Ovary (tissue), 9 donors: ENCODE results near the gene MPPED1. TPM values are rescaled to one million over a fixed set of nuclear protein-coding genes. Genes with fewer than 3 reads are reported as not detected.

Experiments
- DNase-seq, 5 donors: peaks; one replicate each; pipeline ENCODE4 v3.0.0-alpha.2; 2019 to 2020
- H3K27ac ChIP-seq, 2 donors: fragments of 200-600 bp; one replicate each; pipeline versions ENCODE4 v1.5.1 to v1.8.0; 2019 to 2022
- H3K27me3 ChIP-seq: fragments of 200-600 bp; one replicate; pipeline ENCODE4 v1.8.0; 2022
- H3K36me3 ChIP-seq: fragments of 200-600 bp; sonication (generic); one replicate; pipeline ENCODE4 v1.5.1; 2019
- H3K4me1 ChIP-seq: one replicate; pipeline ENCODE4 v1.8.1; 2013; ENCODE audit warnings: mild to moderate bottlenecking, moderate library complexity; ENCODE audit not compliant: insufficient read depth
- H3K4me3 ChIP-seq: fragments of 200-600 bp; sonication (generic); one replicate; pipeline ENCODE4 v1.5.1; 2017
- H3K9me3 ChIP-seq, 2 donors: fragments of 200-600 bp in 1 of 2; sonication (generic) in 1 of 2; one replicate each; pipeline versions ENCODE4 v1.5.1 to v1.8.1; 2013 to 2019; ENCODE audit warnings: mild to moderate bottlenecking in 1 of 2, moderate library complexity in 1 of 2
- CTCF ChIP-seq, 3 donors: fragments of 450-650 bp in 2 of 3; fragments of 200-600 bp in 1 of 3; IDR thresholded peaks; one replicate each; pipeline versions ENCODE4 v1.5.1 to v1.8.0; 2016 to 2022; ENCODE audit warnings: antibody characterized with exemption in 3 of 3, mild to moderate bottlenecking in 1 of 3
- EP300 ChIP-seq: sonication (generic); formaldehyde crosslinking; IDR thresholded peaks from one replicate; pipeline ENCODE4 v1.6.1; 2017; ENCODE audit warnings: antibody characterized with exemption
- POLR2A ChIP-seq: fragments of 450-650 bp; IDR thresholded peaks from one replicate; pipeline ENCODE4 v1.6.1; 2017; ENCODE audit warnings: antibody characterized with exemption, mild to moderate bottlenecking, moderate library complexity
- WGBS, 3 donors: extraction: QIAGEN DNeasy Blood & Tissue Kit in 1 of 3; methylation state at CpG; one replicate each; pipeline versions ENCODE4 v1.1.5 to v1.1.7; 2013 to 2017; 5-methylcytosine and 5-hydroxymethylcytosine counted together
- intact Hi-C, 4 donors: fragments of 100-400 bp; cut with DNase I; formaldehyde crosslinking; loops; one replicate each; pipeline versions ENCODE4 v1.11.0 to v1.15.1; 2022 to 2023
- polyA plus RNA-seq, 2 donors: library from polyadenylated mRNA; stranded (reverse); fragments of 200-250 nt in 1 of 2; fragments of 350-450 nt in 1 of 2; fragmentation: Illumina TruSeq in 1 of 2; extraction: RNeasy Lipid Tissue Mini Kit (QIAGEN cat#74804) in 1 of 2; gene quantifications; one replicate each; pipeline ENCODE4 v1.2.3, GENCODE V29; 2013 to 2014
- total RNA-seq, 7 donors: library from RNA; depleted of rRNA in 2 of 7; stranded (reverse); fragments of >200 nt in 2 of 7; fragmentation: NEBNext Ultra II Directional in 3 of 7; extraction: Animal tissue kit (Norgen Biotek cat#: 25700) in 3 of 7; gene quantifications; one replicate each; pipeline versions ENCODE4 v1.1.0 to v1.2.4, GENCODE V29; 2016 to 2023
- donor health status: DM: no; HTN: no; CAD: no; lungs with moderate emphysema.
- donor health status: DM: no; HTN: no; CAD: no.
- donor health status: Bipolar disorder and iron deficiency.
- donor health status: DM: yes; HTN: yes; CAD: no.
- donor health status: DM: no; HTN: no; CAD: no.
- donor health status: DM: yes; HTN: yes; CAD: no.

MPPED1 gene
- total and polyA plus RNA-seq, 9 donors: 0.45 to 4.1 (median 2.1) TPM

GRCh38 chr22:43443152-43443471, 31.3 kb downstream of the MPPED1 start:
- DNase-seq: peak in 1 of 5 donors; percentile 20
- H3K36me3 ChIP-seq: no peaks in the 10 kb centered on the region
- H3K27ac ChIP-seq: no peak overlapping the region
- intact Hi-C loops: no loop called here
- no peaks in the 10 kb centered on the region for H3K9me3 ChIP-seq
- no peak for TF ChIP-seq EP300
- no peak for TF ChIP-seq POLR2A
- no peak for TF ChIP-seq CTCF (IDR thresholded peaks at IDR 0.05)
- WGBS, 3 donors: 83 to 86% (median 84%) methylated on average over 6 of the region's 6 CpGs
- H3K4me1 ChIP-seq: no peaks in the 10 kb centered on the region
- no peaks in the 10 kb centered on the region for H3K27me3 ChIP-seq
- H3K4me3 ChIP-seq: no peak overlapping the region

- Histone ChIP-seq H3K4me3 (no peak overlapping the region), H3K27me3 (no peaks in the 10 kb centered on the region), H3K9me3 (no peaks in the 10 kb centered on the region), H3K27ac (no peak overlapping the region), H3K36me3 (no peaks in the 10 kb centered on the region), H3K4me1 (no peaks in the 10 kb centered on the region)
- no peak for TF ChIP-seq EP300
- TF ChIP-seq CTCF (IDR thresholded peaks at IDR 0.05): no peak
- TF ChIP-seq POLR2A: no peak
- intact Hi-C loops: no loop called here
- peak in 1 of 5 donors; percentile 12 for DNase-seq
- WGBS, 3 donors: 86 to 88% (median 88%) methylated on average over 10 of the region's 10 CpGs
Observed at GRCh38 chr22:43446037-43446803, 34.4 kb downstream of the MPPED1 start.

GRCh38 chr22:43446916-43447315, 35.1 kb downstream of the MPPED1 start:
- no peaks in the 10 kb centered on the region for H3K4me1 ChIP-seq
- H3K27me3 ChIP-seq: no peaks in the 10 kb centered on the region
- H3K4me3 ChIP-seq: no peak overlapping the region
- WGBS, 3 donors: 38 to 55% (median 49%) methylated on average over 8 of the region's 8 CpGs
- H3K9me3 ChIP-seq: no peaks in the 10 kb centered on the region
- peak in 1 of 5 donors; percentile 52 for DNase-seq
- no peaks in the 10 kb centered on the region for H3K36me3 ChIP-seq
- intact Hi-C loops: no loop called here
- no peak overlapping the region for H3K27ac ChIP-seq
- TF ChIP-seq EP300: no peak
- TF ChIP-seq POLR2A: no peak
- TF ChIP-seq CTCF (IDR thresholded peaks at IDR 0.05): no peak

- Histone ChIP-seq H3K4me3 (no peak overlapping the region), H3K27me3 (no peaks in the 10 kb centered on the region), H3K9me3 (no peaks in the 10 kb centered on the region), H3K36me3 (no peaks in the 10 kb centered on the region), H3K4me1 (no peaks in the 10 kb centered on the region), H3K27ac (no peak overlapping the region)
- WGBS, 3 donors: 62 to 67% (median 63%) methylated on average over 10 of the region's 10 CpGs
- intact Hi-C loops: no loop called here
- DNase-seq: no peak
- no peak for TF ChIP-seq POLR2A
- TF ChIP-seq EP300: no peak
- TF ChIP-seq CTCF (IDR thresholded peaks at IDR 0.05): no peak
Observed at GRCh38 chr22:43447380-43447779, 35.6 kb downstream of the MPPED1 start.
